Memory B cell (primary cell): ENCODE measurements around the gene TRABD.
"Not testable (repeated sequence)": the region's sequence is repeated elsewhere in the genome, so short reads cannot be mapped to it uniquely, and the experiment has no call there.

Source experiments
- ATAC-seq: fragments of 150-1000 bp; cut with Tn5 transposase; 2 replicates; pipeline ENCODE4 v1.10.0; 2021; ENCODE audit warnings: low read depth, mild to moderate bottlenecking, moderate library complexity
- DNase-seq, 2 donors: peaks; one replicate each; pipeline ENCODE4 v3.0.0; 2022; ENCODE audit warnings: low spot score in 2 of 2
- H3K27ac Mint-ChIP-seq: one replicate; pipeline ENCODE4 v1.8.0; 2022; ENCODE audit warnings: mild to moderate bottlenecking, moderate library complexity, mixed read lengths
- H3K27me3 Mint-ChIP-seq: one replicate; pipeline ENCODE4 v1.8.0; 2022; ENCODE audit warnings: mixed read lengths
- H3K36me3 Mint-ChIP-seq: one replicate; pipeline ENCODE4 v1.8.0; 2022; ENCODE audit warnings: mild to moderate bottlenecking, mixed read lengths
- H3K4me1 Mint-ChIP-seq: one replicate; pipeline ENCODE4 v1.8.0; 2022; ENCODE audit warnings: mixed read lengths
- H3K4me3 Mint-ChIP-seq: one replicate; pipeline ENCODE4 v1.8.0; 2022; ENCODE audit warnings: mild to moderate bottlenecking, moderate library complexity, mixed read lengths
- H3K9me3 Mint-ChIP-seq: one replicate; pipeline ENCODE4 v1.8.0; 2022; ENCODE audit warnings: mixed read lengths

Gene TRABD, protein sequence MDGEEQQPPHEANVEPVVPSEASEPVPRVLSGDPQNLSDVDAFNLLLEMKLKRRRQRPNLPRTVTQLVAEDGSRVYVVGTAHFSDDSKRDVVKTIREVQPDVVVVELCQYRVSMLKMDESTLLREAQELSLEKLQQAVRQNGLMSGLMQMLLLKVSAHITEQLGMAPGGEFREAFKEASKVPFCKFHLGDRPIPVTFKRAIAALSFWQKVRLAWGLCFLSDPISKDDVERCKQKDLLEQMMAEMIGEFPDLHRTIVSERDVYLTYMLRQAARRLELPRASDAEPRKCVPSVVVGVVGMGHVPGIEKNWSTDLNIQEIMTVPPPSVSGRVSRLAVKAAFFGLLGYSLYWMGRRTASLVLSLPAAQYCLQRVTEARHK

DNA sequence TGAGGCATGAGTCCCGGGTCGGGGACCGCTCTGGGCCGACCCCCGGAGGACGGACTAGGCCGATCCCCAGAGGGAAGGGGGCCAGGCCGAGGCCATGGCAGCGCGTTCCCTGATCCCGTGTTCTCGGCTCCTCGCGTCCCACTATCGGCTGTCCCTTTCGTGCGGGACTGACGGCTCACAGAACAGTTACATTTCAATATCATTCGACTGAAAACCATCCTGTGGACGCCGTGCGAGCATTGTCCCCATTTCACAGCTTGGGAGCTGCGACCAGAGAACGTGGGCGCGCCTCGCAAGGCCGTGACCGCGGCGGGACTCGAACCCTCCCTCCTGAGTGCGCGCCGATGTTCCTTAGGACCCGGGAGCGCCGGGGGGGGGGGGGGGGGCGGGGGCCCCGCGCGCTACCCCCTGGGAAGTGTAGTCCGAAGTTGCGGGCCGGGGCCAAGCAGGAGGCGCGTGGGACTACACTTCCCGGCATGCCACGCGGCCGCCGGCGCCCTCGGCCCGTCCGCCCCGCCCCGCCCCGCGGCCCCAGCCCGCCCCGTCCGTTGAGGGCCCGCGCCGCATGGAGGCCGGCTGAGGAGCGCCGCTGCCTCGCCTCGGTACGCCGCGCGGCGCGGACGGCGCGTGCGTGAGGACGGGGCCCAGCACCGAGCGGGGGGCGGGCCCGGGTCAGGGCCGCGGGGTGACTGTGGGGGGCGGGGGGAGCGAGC is at the start of gene TRABD:
TSS of gene TRABD (plus strand) at position 539 of the 713 bp plus-strand sequence. CDS start 7,148 bp downstream, outside the sequence.
- Mint-ChIP-seq H3K36me3 (no peaks in the 10 kb centered on the region), H3K27ac (peak within 1 kb of the TSS; percentile 86), H3K9me3 (no peaks in the 10 kb centered on the region), H3K27me3 (peaks cover 6% of the 10 kb centered on the region), H3K4me1 (peaks cover 22% of the 10 kb centered on the region), H3K4me3 (peak within 1 kb of the TSS; percentile 92)
- ATAC-seq (peak; percentile 61), DNase-seq (peak; percentile 78 to 81)

DNA sequence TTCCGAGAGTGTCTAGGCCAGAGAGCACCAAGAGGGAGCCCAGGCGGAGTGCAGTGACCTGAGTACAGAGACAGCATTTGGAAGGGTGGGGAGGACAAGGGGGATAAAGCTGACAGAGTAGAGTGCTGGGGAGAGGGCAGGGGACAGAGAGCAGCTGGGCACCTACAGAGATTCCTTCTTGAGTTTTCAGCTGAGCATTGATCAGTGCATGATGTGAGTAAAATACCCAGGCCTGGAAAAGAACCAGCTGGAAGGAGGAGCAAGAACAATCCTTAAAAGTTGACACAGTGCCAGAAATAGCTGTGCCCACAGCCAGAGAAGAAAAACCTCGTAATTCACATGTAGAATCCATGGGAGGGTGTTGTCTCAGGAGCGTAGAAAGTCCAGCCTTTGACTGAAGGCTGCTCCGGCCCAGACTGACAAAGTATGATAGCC is 49.1 kb upstream of the TRABD start:
- Mint-ChIP-seq H3K36me3 (no peaks in the 10 kb centered on the region), H3K4me1 (peaks cover 3% of the 10 kb centered on the region), H3K27ac (no peak overlapping the region), H3K4me3 (no peak overlapping the region), H3K9me3 (peaks cover 2% of the 10 kb centered on the region), H3K27me3 (peaks cover 17% of the 10 kb centered on the region)
- ATAC-seq (no peak), DNase-seq (no peak)

GRCh38 chr22:50137277-50137676 is 48.4 kb upstream of the TRABD start:
- not testable (repeated sequence) for H3K9me3 Mint-ChIP-seq
- H3K27me3 Mint-ChIP-seq, result peaks cover 15% of the 10 kb centered on the region

GRCh38 chr22:50138041-50138440 is 47.7 kb upstream of the TRABD start:
- DNase-seq (no peak), ATAC-seq (no peak)
- Mint-ChIP-seq H3K27me3 (peaks cover 14% of the 10 kb centered on the region), H3K4me3 (no peak overlapping the region), H3K36me3 (no peaks in the 10 kb centered on the region), H3K4me1 (peaks cover 3% of the 10 kb centered on the region), H3K9me3 (peaks cover 2% of the 10 kb centered on the region), H3K27ac (no peak overlapping the region)

More at GRCh38 chr22:50137277-50137676, 48.4 kb upstream of the TRABD start:
- H3K4me3 Mint-ChIP-seq, H3K27ac Mint-ChIP-seq, DNase-seq, H3K36me3 Mint-ChIP-seq, ATAC-seq, H3K4me1 Mint-ChIP-seq: not testable (repeated sequence)

DNA sequence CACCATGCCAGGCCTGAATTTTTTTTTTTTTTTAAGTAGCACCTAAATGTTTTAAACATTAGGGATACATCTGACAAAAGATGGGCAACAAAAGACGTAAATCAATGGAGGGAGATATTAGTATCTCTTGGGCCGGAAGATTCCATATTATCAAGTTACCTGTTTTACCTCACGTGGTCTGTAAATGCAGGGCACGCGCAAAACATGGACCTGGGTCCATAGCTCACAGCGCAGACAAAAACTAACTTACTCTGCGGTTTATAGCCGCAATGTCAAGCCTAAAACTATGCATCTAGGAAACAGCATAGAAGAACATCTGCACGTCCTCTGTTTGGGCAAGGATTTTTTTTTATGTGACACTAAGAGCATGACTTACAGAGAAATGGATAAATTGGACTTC is 46.7 kb upstream of the TRABD start:
- Mint-ChIP-seq H3K27me3 (peaks cover 14% of the 10 kb centered on the region), H3K4me3 (no peak overlapping the region), H3K36me3 (no peaks in the 10 kb centered on the region), H3K4me1 (peaks cover 3% of the 10 kb centered on the region), H3K27ac (no peak overlapping the region), H3K9me3 (peaks cover 2% of the 10 kb centered on the region)
- ATAC-seq (no peak), DNase-seq (no peak)

- peaks cover 2% of the 10 kb centered on the region for H3K9me3 Mint-ChIP-seq
- H3K36me3 Mint-ChIP-seq, result no peaks in the 10 kb centered on the region
- H3K4me3 Mint-ChIP-seq, result no peak overlapping the region
- no peak for DNase-seq
- peaks cover 14% of the 10 kb centered on the region for H3K27me3 Mint-ChIP-seq
- peaks cover 3% of the 10 kb centered on the region for H3K4me1 Mint-ChIP-seq
- ATAC-seq, result peak; percentile 50
- H3K27ac Mint-ChIP-seq, result no peak overlapping the region
These were observed 45.8 kb upstream of the TRABD start for GRCh38 chr22:50139843-50140415.

DNA sequence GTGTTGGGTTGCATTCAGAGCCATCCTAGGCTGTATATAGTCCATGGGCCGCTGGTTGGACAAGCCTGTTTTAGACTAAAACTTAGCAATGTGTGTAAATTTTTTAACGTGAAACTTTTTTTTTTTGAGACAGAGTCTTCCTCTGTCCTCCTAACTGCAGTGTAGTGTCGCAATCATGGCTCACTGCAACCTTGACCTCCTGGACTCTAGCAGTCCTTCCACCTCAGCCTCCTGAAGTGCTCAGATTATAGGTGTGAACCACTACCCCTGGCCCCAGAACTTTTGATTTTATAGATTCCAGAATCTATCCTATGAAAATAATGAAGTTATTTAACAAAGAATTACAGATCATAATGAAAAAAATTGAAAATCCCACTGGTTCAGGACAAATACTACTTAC is 45.1 kb upstream of the TRABD start:
- H3K4me3 Mint-ChIP-seq, result no peak overlapping the region
- peaks cover 3% of the 10 kb centered on the region for H3K4me1 Mint-ChIP-seq
- DNase-seq, result no peak
- no peaks in the 10 kb centered on the region for H3K36me3 Mint-ChIP-seq
- H3K9me3 Mint-ChIP-seq, result peaks cover 2% of the 10 kb centered on the region
- peaks cover 15% of the 10 kb centered on the region for H3K27me3 Mint-ChIP-seq
- H3K27ac Mint-ChIP-seq, result no peak overlapping the region
- ATAC-seq, result no peak

DNA sequence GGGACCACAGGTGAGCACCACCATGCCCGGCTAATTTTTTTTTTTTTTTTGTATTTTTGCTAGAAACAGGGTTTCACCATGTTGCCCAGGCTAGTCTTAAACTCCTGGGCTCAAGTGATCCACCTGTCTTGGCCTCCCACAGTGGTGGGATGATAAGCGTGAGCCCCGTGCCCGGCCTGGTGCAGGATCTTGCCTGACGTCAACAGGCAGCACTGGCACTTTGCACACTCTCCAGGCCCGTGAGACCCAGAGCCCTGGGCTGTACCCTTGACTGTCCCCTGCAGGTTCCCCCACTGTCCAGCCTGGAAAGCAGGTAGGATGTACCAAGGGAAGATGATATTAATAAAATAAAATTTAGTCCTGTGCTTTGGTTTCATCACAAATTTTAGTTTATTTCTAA is 44.3 kb upstream of the TRABD start:
- Mint-ChIP-seq H3K4me1 (peaks cover 3% of the 10 kb centered on the region), H3K27ac (no peak overlapping the region), H3K27me3 (peaks cover 12% of the 10 kb centered on the region), H3K36me3 (no peaks in the 10 kb centered on the region), H3K4me3 (no peak overlapping the region), H3K9me3 (peaks cover 2% of the 10 kb centered on the region)
- DNase-seq (no peak), ATAC-seq (no peak)

DNA sequence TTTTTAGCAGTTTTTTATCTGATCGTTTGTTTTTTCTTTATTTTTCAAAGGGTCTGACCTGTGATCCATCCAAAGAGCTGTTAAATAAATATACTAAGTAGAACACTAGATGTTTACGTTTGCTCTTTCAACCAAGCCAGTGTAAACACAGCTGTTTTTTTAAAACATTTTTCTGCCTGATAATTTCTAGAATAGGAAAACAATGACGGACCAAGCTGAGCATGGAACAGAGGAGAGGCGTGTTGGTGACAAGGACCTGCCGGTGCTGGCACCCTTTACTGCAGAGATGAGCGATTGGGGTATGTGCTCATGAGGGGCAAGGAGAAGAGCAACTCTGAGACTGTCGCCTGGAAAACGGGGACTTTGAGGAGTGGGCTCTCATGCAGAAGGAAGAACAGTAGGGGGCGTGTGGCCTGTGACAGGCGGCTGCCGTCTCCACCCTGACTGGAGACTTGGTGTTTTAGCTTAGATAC is 43.8 kb upstream of the TRABD start:
- H3K36me3 Mint-ChIP-seq, result no peaks in the 10 kb centered on the region
- DNase-seq, result no peak
- no peak for ATAC-seq
- peaks cover 3% of the 10 kb centered on the region for H3K4me1 Mint-ChIP-seq
- no peak overlapping the region for H3K27ac Mint-ChIP-seq
- peaks cover 2% of the 10 kb centered on the region for H3K9me3 Mint-ChIP-seq
- H3K4me3 Mint-ChIP-seq, result no peak overlapping the region
- peaks cover 9% of the 10 kb centered on the region for H3K27me3 Mint-ChIP-seq

DNA sequence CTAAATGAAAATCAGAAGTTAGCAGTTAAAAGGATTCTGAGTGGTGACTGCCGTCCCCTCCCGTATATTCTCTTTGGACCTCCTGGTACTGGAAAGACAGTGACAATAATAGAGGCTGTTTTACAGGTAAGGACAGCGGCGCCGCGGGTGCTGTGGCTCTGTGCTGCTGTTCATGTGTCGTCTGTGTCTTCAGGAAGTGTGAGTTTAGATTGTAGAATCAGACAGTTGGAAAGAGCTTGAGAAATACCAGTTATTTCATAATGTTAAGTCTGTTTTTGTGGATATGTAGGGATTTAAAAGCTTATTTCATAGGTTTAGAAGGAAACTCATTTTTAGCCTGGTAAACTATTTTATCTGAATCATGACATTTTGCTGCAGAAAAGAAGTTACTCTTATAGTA is 42.6 kb upstream of the TRABD start:
- Mint-ChIP-seq H3K36me3 (no peaks in the 10 kb centered on the region), H3K4me1 (peaks cover 3% of the 10 kb centered on the region), H3K27me3 (peaks cover 7% of the 10 kb centered on the region), H3K9me3 (no peaks in the 10 kb centered on the region), H3K27ac (no peak overlapping the region), H3K4me3 (no peak overlapping the region)
- no peak for ATAC-seq
- no peak for DNase-seq

- no peaks in the 10 kb centered on the region for H3K9me3 Mint-ChIP-seq
- no peak overlapping the region for H3K4me3 Mint-ChIP-seq
- DNase-seq (no peak), ATAC-seq (no peak)
- H3K36me3 Mint-ChIP-seq, result no peaks in the 10 kb centered on the region
- peaks cover 7% of the 10 kb centered on the region for H3K27me3 Mint-ChIP-seq
- H3K4me1 Mint-ChIP-seq, result peaks cover 3% of the 10 kb centered on the region
- no peak overlapping the region for H3K27ac Mint-ChIP-seq
These were observed 41.6 kb upstream of the TRABD start for GRCh38 chr22:50144005-50144614.

DNA sequence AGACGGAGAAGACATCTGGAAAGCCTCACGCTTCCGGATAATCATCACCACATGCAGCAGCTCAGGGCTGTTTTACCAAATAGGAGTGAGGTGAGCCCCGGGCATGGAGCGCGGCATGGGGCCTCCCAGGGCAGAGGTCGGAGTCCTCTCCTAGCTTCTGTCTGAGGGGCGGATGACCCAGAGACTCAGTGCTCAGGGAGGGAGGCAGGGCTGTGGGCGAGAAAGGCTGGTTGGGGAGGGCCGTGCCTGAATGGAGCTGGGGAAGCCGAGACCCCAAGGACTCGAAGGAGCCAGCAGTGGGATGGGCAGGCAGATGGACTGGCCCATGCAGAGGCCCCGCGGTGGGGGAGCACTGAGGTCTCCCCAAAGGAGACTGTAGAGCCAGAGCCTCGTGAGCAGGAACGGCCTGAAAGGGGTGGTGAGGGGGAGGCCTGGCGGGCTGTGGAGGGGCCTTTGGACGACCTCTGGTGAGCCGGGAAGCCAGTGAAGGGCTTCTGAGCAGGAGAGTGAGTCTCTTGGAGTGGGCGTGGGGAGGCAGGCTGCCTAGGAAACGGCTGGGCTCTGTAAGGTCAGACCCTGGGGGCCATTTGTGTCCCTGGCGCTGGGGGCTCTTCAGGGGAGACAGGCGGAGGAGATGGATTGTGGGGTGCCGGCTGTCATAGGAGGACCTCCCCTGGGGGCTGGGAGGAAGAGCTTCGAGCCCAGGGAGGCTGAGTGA is 39.8 kb upstream of the TRABD start:
- Mint-ChIP-seq H3K4me1 (peaks cover 3% of the 10 kb centered on the region), H3K4me3 (no peak overlapping the region), H3K27ac (no peak overlapping the region), H3K36me3 (no peaks in the 10 kb centered on the region), H3K9me3 (no peaks in the 10 kb centered on the region), H3K27me3 (peaks cover 8% of the 10 kb centered on the region)
- no peak for ATAC-seq
- DNase-seq, result no peak

DNA sequence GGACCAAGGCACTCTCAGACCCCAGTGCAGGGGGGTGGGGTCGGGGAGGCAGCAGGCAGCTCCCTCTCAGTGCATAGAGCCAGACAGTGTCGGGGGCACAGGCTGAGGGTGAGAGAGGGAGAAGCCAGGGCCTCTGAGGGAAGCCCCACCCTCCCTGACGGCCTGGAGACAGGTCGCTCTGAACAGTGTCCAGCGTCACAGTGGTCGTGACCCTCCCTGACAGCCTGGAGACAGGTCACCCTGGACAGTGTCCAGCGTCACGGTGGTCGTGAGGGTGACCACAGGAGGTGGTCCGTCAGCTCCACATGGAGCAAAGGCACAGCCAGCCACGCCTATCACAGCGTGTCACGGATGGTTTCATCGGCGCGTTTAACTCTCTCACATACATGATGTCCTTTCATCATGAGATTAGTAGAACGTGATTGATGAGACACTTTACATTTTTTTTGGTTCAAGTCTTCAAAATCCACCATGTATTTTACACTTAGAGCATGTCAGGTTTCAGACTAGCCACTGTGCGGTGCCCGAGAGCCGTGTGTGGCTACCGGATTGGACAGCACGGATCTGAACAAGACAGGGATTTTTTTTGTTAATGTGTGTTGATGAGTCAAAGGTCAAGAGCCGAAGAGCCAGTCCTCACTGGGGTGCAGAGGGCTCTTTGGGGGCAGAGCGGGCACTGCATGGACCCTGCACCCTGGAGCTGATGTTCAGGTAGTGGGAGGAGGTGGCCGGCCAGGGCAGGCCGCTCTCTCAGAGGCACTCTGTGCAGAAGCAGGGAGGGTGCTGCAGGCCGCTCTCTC is 39.1 kb upstream of the TRABD start:
- peaks cover 8% of the 10 kb centered on the region for H3K27me3 Mint-ChIP-seq
- no peak overlapping the region for H3K4me3 Mint-ChIP-seq
- peaks cover 3% of the 10 kb centered on the region for H3K4me1 Mint-ChIP-seq
- no peak for DNase-seq
- no peaks in the 10 kb centered on the region for H3K36me3 Mint-ChIP-seq
- no peaks in the 10 kb centered on the region for H3K9me3 Mint-ChIP-seq
- no peak overlapping the region for H3K27ac Mint-ChIP-seq
- ATAC-seq, result no peak
